Fibroblast of mammary gland (primary cell): ENCODE results near the gene HSD17B2.

ENCODE experiments used
- DNase-seq: peaks from one replicate; pipeline ENCODE4 v3.0.0-alpha.2; 2010; ENCODE audit warnings: low read depth
- H3K4me3 ChIP-seq: 2 replicates; pipeline ENCODE4 v1.5.1; 2011; ENCODE audit warnings: low read depth, mild to moderate bottlenecking, low read length, moderate library complexity; ENCODE audit not compliant: control insufficient read depth
- TF ChIP-seq, protein P1 (sequence below): conservative IDR thresholded peaks from 2 replicates; pipeline ENCODE4 v1.5.1; 2011; ENCODE audit warnings: low read depth, low read length, inconsistent platforms; ENCODE audit not compliant: control insufficient read depth, insufficient read depth

The HSD17B2 gene

DNA sequence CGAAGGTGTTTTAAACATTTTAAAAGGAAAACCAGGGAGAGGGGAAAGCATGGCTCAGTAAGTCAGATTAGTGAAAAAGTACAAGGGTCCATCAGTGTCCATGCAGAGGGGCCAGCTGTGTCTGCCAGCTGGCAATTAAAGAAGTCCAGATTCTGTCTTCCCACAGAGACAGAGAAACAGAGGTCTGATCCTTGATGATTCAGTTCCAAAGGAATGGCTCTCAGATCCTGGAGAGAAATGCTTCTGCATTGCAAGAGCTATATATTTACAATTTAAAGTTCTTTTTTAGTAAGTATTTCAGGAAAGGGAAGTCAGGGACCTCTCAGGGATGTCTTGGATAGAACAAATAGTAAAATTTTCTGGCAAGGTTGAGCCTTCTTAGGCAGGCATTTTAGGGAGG, 56.2 kb downstream of the HSD17B2 start:
- DNase-seq: peak; percentile 4
- no peak overlapping the region for H3K4me3 ChIP-seq
- TF ChIP-seq, protein P1, sequence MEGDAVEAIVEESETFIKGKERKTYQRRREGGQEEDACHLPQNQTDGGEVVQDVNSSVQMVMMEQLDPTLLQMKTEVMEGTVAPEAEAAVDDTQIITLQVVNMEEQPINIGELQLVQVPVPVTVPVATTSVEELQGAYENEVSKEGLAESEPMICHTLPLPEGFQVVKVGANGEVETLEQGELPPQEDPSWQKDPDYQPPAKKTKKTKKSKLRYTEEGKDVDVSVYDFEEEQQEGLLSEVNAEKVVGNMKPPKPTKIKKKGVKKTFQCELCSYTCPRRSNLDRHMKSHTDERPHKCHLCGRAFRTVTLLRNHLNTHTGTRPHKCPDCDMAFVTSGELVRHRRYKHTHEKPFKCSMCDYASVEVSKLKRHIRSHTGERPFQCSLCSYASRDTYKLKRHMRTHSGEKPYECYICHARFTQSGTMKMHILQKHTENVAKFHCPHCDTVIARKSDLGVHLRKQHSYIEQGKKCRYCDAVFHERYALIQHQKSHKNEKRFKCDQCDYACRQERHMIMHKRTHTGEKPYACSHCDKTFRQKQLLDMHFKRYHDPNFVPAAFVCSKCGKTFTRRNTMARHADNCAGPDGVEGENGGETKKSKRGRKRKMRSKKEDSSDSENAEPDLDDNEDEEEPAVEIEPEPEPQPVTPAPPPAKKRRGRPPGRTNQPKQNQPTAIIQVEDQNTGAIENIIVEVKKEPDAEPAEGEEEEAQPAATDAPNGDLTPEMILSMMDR: no peak

DNA sequence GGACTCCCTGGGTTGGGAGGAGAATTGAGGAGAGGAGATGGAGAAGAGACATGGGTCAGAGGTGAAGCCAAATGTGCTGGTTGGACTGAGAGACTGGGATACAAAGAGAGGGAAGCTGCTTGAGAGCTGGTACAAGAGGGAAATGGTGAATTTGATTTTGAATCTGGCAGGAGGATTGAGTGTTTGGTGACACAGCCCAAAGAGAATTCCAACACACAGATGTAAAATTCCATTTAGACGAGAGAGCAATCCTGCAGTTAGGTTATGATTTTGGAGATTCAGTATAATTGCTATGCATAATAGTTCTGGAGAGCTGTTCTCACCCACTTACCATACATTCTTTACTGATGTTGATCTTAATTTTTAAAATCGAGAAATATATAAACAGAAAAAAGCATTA, 57.7 kb downstream of the HSD17B2 start:
- H3K4me3 ChIP-seq: no peak overlapping the region
- TF ChIP-seq, protein P1: no peak
- no peak for DNase-seq

DNA sequence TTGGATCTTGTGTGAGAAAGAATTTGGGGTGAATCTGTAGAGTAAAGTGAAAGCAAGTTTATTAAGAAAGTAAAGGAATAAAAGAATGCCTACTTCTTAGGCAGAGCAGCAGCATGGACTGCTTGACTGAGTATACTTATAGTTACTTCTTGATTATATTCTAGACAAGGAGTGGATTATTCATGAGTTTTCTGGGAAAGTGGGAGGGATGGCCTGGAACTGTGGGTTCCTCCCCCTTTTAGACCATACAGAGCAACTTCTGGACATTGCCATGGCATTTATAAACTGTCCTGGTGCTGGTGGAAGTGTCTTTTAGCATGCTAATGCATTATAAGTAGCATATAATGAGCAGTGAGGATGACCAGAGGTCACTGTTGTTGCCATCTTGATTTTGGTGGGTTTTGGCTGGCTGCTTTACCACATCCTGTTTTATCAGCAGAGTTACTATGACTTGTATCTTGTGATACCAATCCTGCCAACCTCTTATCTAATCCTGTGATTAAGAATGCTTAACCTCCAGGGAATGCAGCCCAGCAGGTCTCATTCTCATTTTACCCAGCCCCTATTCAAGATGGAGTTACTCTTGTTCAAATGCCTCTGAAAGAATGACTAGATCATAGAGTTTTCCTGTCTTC, 58.7 kb downstream of the HSD17B2 start:
- DNase-seq: no peak
- no peak overlapping the region for H3K4me3 ChIP-seq
- TF ChIP-seq, protein P1: no peak

DNA sequence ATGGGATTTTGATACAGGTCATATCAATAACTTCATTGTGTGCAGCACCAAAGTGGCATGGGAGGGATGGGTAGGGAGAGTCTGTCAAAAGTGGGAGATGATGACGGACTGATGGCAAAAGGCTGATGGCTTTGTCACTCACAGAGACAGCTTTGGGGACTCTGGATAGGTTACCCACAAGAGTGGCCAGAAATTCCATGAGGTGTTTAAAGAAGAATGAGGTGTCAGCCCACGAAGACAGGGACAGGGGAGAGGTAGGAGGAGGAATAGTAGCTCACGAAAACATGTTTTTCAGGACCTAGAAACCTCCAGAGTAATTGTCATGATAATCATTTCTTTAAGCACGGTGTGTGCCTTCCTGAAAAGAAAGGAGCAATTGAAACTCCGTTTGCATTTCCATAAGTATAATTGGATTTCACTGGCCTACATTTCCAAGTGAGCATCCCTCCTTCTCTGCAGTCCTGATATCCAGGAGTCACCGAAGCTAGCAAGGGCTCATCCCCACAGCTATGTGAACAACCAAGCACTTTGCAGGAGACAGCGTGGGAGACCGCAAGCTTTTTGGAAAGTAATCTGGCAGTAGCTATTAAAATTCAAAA, 60.0 kb downstream of the HSD17B2 start:
- no peak overlapping the region for H3K4me3 ChIP-seq
- DNase-seq: no peak
- TF ChIP-seq, protein P1: no peak

DNA sequence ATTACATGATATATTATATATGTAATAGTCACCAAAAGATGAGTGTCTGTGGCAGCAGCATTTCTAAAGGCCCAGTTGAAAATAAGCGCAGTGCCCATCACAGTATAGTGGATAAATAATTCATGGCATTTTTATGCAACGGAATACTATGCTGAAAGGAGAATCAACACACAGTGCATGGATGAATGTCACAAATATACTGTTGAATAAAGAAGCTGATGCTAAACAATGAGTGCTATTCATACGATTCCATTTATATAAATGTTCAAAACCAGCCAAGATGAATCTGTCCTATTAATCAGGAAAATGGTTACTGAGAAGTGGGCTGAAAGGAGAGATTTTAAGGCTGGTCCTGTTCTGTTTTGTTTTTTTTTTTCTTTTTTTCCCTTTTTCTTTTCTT, 61.6 kb downstream of the HSD17B2 start:
- H3K4me3 ChIP-seq: no peak overlapping the region
- DNase-seq: no peak
- TF ChIP-seq, protein P1: no peak

DNA sequence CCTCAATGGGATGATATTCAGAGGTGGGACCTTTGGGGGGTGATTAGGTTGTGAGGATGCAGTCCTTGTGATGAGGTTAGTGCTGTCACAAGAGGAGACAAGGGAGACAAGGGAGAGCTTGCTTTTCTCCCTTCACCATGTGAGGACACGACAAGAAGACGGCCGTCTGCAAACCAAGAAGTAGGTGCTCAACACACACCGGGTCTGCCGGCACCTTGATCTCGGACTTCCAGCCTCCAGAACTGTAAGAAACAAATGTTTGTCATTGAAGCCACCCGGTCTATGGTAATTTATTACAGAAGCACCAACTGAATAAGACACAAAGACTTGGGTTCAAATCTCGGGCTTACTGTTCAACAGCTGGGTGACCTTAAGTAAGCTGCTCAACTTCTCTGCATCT, 70.1 kb downstream of the HSD17B2 start:
- no peak for DNase-seq
- H3K4me3 ChIP-seq: no peak overlapping the region
- TF ChIP-seq, protein P1: no peak

DNA sequence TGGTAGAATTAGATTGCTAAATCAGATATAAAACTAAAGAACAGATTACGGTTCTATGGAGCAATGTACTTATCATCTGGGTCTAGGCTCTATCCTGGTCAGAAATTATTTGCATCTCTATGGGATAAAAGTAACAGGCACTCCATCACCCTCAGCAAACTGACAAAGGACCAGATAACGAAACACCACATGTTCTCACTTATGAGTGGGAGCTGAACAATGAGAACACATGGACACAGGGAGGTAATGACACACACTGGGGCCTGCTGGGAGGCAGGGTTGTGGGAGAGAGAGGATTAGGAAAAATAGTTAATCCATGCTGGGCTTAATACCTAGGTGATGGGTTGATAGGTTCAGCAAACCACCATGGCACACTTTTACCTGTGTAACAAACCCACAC, 73.0 kb downstream of the HSD17B2 start:
- TF ChIP-seq, protein P1: no peak
- no peak for DNase-seq
- no peak overlapping the region for H3K4me3 ChIP-seq
